VCaP (cell line): ENCODE results near the gene PNN.
"Not testable (repeated sequence)": the region's sequence is repeated elsewhere in the genome, so short reads cannot be mapped to it uniquely, and the experiment has no call there.

Experiments
- H3K27ac ChIP-seq: fragments of 450-650 bp; 2 replicates; pipeline ENCODE4 v1.5.1; 2017
- TF ChIP-seq, protein P1 (sequence below): fragments of 450-650 bp; conservative IDR thresholded peaks from 2 replicates; pipeline ENCODE4 v1.5.1; 2017; ENCODE audit warnings: mild to moderate bottlenecking, moderate library complexity

The PNN gene

DNA sequence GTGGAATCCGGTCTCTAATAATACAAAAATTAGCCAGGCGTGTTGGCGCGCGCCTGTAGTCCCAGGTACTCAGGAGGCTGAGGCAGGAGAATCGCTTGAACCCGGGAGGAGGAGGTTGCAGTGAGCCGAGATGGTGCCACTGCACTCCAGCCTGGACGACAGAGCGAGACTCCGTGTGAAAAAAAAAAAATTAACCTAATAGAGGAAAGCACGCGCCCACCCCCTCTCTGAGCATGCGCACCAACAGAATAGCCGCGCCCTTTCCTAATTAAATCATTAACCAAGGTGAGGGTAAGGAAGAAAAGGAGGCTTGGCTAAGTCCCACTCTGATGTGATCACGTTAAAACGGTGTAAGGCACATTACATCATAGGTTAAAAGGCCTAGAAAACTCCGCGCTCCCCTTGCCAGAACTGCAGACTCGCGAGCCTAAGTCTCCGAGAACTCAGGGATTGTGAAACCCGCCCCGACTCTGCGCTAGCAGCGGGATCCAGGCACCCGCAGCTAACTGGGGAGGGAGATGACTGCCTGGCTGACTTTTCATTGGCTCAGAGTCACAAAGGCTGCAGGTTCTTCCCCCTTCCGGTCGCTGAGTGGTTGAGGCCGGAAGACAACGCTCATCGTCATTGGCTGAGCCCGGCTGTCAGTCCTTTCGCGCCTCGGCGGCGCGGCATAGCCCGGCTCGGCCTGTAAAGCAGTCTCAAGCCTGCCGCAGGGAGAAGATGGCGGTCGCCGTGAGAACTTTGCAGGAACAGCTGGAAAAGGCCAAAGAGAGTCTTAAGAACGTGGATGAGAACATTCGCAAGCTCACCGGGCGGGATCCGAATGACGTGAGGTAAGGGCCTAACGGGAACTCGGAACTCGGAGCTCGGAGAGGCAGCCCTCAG, at the start of gene PNN:
Gene PNN, plus strand, starts transcription at position 695 of the 885 bp plus-strand sequence. Its CDS starts 26 bp downstream, at position 721.
- peak within 1 kb of the TSS; percentile 94 for H3K27ac ChIP-seq
- TF ChIP-seq, protein P1, sequence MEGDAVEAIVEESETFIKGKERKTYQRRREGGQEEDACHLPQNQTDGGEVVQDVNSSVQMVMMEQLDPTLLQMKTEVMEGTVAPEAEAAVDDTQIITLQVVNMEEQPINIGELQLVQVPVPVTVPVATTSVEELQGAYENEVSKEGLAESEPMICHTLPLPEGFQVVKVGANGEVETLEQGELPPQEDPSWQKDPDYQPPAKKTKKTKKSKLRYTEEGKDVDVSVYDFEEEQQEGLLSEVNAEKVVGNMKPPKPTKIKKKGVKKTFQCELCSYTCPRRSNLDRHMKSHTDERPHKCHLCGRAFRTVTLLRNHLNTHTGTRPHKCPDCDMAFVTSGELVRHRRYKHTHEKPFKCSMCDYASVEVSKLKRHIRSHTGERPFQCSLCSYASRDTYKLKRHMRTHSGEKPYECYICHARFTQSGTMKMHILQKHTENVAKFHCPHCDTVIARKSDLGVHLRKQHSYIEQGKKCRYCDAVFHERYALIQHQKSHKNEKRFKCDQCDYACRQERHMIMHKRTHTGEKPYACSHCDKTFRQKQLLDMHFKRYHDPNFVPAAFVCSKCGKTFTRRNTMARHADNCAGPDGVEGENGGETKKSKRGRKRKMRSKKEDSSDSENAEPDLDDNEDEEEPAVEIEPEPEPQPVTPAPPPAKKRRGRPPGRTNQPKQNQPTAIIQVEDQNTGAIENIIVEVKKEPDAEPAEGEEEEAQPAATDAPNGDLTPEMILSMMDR: no peak

DNA sequence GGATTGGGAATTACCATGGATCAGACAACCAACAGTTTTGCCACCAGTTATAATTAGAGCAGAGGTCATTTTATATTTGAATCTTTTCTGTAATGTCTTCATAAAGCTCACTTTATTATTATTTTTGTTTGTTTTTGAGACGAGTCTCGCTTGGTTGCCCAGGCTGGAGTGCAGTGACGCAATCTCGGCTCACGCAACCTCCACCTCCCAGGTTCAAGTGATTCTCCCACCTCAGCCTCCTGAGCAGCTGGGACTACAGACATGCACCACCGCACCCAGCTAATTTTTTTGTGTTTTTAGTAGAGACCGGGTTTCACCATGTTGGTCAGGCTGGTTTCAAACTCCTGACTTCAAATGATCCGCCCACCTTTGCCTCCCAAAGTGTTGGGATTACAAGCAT, 37.2 kb upstream of the PNN start:
- not testable (repeated sequence) for H3K27ac ChIP-seq

DNA sequence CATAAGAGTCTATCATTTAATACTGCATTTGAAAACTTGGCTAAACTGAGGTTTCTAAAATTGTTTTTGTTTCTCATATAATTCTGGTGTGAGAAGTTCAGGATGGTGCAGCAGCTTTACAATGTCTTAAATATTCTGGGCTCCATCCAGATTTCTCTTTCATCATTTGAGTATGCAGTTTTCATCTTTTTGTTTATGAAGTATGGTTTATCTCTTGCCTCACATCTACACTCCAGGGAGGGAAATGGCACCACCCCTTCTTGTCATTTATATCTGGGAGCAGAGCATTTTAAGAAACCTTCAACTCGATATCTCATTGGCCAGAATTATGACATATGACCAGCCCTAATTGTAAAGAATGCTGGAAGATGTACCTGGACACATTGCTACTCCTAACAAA, 36.6 kb upstream of the PNN start:
- TF ChIP-seq, protein P1: no peak

DNA sequence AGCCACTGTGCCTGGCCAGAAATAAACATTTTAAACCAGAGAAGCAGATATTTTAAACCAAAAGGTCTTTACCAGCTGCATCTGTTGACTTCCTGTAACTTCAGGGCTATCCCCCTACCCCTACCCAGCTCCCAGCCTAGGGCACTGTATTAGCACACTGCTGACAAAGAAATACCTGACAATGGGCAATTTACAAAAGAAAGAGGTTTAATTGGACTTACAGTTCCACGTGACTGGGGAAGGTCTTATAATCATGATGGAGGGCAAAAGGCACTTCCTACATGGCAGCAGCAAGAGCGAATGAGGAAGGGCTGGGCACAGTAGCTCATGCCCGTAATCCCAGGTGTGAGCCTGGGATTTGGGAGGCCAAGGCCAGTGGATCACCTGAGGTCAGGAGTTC, 34.9 kb upstream of the PNN start:
- no peak overlapping the region for H3K27ac ChIP-seq
- TF ChIP-seq, protein P1: no peak

More for the DNA sequence above, 36.6 kb upstream of the PNN start:
- H3K27ac ChIP-seq: no peak overlapping the region

DNA sequence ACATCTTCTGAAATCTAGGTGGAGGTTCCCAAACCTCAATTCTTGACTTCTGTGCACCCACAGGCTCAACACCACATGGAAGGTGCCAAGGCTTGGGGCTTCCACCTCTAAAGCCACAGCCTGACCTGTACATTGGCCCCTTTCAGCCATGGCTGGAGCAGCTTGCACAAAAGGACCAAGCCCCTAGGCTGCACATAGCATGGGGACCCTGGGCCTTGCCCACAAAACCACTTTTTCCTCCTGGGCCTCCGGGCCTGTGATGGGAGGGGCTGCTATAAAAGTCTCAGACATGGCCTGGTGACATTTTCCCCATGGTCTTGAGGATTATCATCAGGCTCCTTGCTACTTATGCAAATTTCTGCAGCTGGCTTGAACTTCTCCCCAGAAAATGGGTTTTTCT, 33.4 kb upstream of the PNN start:
- not testable (repeated sequence) for H3K27ac ChIP-seq

DNA sequence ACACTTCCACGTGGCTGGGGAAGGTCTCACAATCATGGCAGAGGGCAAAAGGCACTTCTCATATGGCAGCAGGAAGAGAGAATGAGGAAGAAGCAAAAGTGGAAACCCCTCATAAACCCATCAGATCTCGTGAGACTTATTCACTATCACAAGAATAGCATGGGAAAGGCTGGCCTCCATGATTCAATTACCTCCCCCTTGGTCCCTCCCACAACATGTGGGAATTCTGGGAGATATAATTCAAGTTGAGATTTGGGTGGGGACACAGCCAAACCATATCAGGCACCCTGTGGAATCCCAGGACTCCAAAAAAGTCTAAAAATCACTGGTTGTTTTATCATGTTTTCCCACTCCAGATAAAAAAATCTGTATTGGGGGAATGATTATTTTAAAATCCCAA, 31.8 kb upstream of the PNN start:
- H3K27ac ChIP-seq: not testable (repeated sequence)

DNA sequence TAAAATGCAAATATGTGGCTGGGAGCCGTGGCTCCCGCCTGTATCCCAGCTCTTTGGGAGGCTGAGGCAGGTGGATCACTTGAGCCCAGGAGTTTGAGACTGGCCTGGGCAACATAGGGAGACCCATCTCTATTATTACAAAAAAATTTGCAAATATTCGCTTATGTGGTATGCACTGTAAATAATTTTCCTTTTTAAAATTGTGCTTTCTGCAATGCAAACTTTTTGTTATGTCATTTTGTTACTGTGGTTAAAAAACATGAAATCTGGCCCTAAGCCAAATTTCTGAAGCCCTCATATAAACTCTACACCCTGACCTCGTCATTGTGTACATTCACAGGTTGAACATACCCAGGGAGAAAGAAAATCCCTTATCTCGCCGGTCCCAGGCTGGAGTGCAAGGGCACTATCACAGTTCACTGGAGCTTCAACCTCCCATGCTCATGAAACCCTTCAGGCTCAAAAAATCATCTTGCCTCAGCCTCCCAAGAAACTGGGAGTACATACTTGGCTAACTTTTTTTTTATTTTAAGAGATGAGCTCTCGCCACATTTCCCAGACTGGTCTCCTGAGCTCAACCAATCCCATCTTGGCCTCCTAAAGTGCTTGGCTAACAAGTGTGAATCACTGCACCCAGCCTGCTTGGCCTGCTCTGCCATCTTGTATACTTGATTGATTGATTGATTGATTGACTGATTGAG, 29.6 kb upstream of the PNN start:
- TF ChIP-seq, protein P1: no peak
- H3K27ac ChIP-seq: no peak overlapping the region

DNA sequence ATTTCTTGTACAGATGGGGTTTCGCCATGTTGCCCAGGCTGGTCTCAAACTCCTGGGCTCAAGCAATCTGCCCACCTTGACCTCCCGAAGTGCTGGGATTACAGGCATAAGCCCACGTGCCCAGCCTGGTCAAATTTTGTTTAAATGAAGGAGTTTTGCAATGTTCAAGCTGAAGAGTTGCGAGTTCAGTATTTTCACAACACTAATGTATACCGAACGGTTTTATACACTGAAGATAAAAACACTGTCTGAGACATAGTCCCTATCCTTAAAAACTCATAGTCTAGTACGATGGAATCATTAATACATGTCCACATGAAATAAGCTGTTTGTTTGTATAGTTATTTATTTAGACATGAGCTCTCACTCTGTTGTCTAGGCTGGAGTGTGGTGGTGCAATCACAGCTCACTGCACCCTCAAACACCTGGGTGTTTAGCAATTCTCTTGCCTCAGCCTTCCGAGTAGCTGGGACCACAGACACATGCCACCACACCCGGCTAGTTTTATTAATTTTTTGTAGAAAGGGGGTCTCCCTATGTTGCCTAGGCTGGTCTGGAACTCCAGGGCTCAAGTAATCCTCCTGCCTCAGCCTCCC, 20.4 kb upstream of the PNN start:
- H3K27ac ChIP-seq: no peak overlapping the region

More for the DNA sequence above, 20.4 kb upstream of the PNN start:
- TF ChIP-seq, protein P1: no peak
